GM19395 (cell line): Measurements from ENCODE around the gene SUSD1.

Experiments
- ATAC-seq: cut with Tn5 transposase; IDR thresholded peaks from one replicate; pipeline ENCODE4 v1.9.1; 2021; ENCODE audit warnings: mild to moderate bottlenecking, moderate library complexity; ENCODE audit not compliant: unreplicated experiment

The SUSD1 gene

GRCh38 chr9:112072721-112073638 is 102.1 kb downstream of the SUSD1 start:
- ATAC-seq: no peak

- no peak for ATAC-seq
These were observed 105.6 kb downstream of the SUSD1 start for GRCh38 chr9:112069318-112070169.

GRCh38 chr9:112065806-112066606 is 109.1 kb downstream of the SUSD1 start:
- ATAC-seq: no peak

GRCh38 chr9:112064871-112065270 is 110.2 kb downstream of the SUSD1 start:
- ATAC-seq: no peak

- ATAC-seq: no peak
These were observed 111.5 kb downstream of the SUSD1 start for GRCh38 chr9:112063586-112063985.

DNA sequence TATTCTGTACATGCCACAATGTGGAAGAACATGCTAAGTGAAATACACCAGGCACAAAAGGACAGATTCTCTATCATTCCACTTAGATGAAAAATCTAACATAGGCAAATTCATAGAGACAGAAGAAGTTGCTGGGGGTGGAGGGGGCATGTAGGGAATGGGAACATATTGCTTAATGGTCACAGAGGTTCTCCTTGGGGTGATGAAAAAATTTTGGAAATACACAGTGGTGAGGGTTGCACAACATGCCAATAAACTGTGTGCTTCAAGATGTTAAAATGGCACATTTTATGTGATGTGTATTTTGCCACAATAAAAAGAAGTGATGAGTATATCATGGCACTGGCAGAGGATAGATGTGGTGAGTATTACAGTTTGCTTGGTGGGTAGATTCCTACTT is 111.9 kb downstream of the SUSD1 start:
- no peak for ATAC-seq

GRCh38 chr9:112061152-112061740 is 113.9 kb downstream of the SUSD1 start:
- peak; percentile 83 for ATAC-seq

DNA sequence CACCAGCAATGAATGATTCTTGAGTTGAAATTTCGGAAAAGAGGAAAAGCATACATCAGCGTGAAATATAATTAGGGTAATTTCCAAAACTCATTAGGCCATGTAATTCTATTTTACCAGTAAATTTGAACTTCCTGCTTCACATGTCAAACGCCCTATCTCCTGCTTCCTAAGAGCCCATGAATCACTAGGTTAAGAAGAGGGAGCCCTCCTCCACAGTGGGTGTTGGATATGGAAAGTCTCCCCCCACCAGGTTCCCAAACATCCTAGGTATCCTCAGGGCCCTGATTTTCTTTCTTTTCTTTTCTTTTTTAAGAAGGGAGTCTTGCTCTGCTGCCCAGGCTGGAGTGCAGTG is 115.2 kb downstream of the SUSD1 start:
- ATAC-seq: no peak

DNA sequence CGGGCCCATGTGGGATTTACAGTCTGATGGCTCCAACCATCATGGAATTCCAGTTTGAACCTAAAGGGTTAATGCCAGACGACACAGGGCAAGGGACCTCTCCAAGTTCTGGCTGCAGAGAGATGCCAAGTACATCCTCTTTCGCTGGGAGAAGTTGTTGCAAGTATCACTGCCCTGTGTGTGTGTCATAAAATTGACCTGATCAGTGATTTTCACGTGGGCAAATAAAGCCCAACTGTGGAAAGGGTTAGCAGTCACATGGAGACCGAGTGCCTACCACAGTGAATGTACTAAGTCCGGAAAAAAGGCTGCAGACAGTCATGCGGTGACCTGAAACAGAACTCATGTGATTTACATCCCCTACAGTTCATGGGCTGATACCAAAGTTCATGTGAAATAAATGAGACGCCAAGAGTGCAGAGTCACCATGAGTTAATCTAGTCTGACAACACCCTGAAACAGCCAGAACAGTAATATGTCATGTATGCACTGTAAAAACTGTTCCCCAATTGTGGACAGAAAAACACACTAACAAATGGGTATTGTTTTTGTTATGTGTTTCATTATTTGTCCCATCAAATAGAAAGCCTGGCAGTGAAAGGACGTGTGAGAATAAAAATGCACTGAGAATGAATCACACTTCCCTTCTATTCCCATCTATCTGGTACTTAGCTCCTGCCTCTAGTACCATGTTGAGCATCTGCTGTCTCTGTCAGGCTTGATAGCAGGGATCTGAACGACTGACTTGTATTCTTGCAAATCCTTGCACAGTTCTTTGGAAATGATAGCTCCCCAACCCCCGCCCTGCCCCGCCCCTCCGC is 115.7 kb downstream of the SUSD1 start:
- no peak for ATAC-seq

DNA sequence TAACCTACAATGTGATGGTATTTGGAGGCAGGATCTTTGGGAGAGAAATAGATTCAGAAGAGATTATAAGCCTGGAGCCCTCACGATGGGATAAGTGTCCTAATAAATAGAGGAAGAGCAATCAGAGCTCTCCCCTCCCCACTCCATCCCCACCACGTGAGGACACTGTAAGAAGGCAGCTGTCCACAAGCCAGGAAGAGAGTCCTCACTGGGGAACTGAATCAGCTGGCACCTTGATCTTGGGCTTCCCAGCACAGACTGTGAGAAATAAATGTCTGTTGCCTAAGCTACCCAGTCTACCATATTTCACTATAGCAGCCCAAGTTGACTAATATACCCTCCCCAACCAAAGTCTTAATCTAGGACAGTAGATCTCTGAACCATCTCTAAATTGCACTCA is 118.1 kb downstream of the SUSD1 start:
- ATAC-seq: no peak

- no peak for ATAC-seq
These were observed 120.2 kb downstream of the SUSD1 start for GRCh38 chr9:112054916-112055315.

DNA sequence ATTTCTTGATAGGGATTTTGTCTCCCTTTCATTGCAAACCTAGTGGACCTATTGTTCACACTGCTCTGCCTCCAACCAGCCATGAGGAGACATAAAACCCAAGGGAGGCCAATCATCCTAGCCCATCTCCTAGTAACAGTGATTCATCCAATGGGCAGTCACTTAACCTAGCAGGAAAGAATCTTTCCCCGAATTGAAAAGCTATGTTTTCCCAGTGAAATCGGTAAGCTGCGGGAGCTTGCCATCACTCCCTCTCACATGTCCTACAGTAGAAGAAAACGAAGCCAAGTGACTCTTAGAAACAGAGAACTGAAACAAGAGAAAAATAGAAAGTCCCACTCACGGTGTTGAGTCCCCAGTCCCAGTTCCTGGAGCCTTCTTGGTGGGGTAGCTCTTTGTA is 123.3 kb downstream of the SUSD1 start:
- peak; percentile 80 for ATAC-seq

GRCh38 chr9:112050544-112051475 is 124.3 kb downstream of the SUSD1 start:
- no peak for ATAC-seq

GRCh38 chr9:112049811-112050516 is 125.1 kb downstream of the SUSD1 start:
- no peak for ATAC-seq

- ATAC-seq: no peak
These were observed 126.0 kb downstream of the SUSD1 start for GRCh38 chr9:112048924-112049691.

DNA sequence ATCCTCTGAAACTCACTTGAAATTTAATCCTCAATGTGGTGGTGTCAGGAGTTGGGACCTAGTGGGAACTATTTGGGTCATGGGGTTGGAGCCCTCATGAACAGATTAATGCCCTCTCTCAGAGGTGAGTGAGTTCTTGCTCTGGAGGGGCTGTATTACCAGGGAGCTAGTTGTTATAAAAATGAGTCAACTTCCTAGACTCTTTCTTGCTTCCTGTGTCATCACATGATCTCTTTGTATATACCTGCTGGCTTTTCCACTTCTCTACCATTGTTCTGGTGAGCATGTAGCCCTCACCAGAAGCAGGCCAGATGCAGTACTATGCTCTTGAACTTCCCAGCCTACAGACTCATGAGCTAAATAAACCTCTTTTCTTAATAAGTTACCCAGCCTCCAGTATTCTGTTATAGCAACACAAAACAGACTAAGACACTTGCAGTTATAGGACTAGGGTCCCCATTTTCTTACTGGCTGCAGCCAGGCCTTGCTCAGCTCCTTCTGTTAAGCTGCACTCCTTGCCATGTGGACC is 127.5 kb downstream of the SUSD1 start:
- no peak for ATAC-seq

DNA sequence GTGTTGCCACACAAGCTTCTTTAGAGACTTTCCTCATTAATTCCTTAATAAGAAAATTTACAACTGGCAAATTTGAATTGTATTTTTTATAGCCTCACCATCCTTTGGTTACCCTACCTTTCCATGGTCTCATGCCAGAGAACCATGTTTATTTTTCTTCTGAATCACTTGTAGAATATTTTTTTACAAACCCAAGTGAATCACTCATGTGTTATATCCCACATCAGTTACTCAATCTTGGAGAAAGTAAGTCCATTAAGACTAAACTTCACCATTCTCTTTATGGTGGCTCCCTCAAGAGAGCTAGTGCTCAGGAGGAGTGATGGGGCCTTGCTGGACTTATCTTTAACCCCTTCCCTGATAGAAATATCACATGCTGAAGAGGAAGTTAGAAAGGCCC is 128.9 kb downstream of the SUSD1 start:
- ATAC-seq: no peak
